ELF-1 (cell line): Measurements from ENCODE around the gene HTR5A.
"Not testable (repeated sequence)": the region's sequence is repeated elsewhere in the genome, so short reads cannot be mapped to it uniquely, and the experiment has no call there.

Source experiments
- DNase-seq: peaks from one replicate; pipeline ENCODE4 v3.0.0-alpha.2; 2016; ENCODE audit warnings: low read depth, low spot score

HTR5A gene

DNA sequence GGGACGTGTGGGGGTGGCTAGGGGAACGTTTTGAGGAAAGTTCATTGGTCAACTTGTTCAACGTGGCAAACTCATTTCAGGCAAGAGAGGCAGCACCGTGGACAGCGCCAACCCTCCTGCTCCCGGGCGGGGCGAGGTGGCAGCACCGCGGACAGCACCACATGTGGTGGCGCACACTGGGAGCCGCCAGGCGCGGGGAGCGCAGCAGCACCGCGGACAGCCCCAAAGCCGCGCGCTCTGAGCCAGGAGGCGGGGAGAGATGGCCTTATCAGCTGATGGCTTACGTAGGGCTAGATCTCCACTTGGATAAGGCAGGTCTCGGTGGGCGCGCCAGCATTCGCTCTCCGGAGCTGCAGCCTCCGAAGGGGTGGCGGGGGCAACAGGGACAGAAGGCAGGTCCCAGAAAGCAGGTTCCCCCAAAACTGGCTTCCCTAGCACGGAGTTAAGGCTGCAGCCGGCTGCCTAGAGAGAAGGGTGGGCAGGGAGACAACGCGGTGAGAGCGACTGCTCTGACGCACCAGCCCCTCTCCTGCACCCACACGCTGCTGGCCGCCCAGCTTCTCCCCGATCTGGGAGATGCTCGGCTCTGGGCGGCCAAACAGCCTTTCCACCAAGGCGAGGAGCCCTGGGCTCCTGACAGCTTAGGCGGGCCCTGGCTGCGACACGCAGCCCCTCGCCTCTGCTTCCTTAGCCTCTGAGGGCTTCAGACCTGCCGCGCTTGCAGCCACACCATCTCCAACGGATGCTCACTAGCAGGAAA is at the start of gene HTR5A:
Gene HTR5A, plus strand, starts transcription at position 333 of the 760 bp plus-strand sequence. CDS start 576 bp downstream, outside the sequence.
- peak; percentile 95 for DNase-seq

GRCh38 chr7:155020996-155021395 is 49.1 kb upstream of the HTR5A start:
- no peak for DNase-seq

GRCh38 chr7:155021699-155022145 is 48.4 kb upstream of the HTR5A start:
- DNase-seq, result peak; percentile 15

DNA sequence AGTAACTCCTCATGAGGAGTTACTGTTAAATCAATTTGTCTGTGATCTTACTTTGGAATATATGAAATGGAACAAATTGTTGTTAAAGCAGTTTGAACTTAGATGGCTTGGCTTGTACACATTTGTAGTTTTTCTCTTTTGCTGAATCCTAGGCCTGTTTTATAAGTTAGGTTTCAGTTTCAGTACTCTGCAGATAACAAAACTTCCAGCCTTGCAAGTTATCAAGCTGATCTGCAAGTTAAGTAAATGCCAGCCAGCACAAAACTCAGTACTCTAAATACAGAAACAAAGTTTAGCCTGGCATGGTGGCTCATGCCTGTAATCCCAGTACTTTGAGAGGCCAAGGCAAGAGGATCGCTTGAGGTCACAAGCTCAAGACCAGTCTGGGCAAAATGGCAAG is 42.2 kb upstream of the HTR5A start:
- no peak for DNase-seq

DNA sequence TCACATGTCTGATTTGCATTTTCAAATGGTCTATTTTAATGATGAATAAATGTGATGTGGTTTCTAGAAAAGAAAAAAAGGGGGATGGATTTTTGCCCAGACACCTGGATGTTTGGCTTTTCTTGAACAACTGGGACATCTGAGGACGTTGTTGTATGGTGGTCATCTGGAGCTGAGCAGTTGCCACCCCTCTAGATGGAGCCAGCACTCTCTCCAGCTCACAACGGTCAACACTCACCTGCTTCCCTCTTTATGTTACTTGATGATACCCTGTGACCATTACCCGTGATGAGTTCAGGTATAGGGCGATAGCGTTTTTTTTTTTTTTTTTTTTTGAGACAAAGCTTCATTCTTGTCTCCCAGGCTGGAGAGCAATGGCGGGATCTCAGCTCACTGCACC is 37.1 kb upstream of the HTR5A start:
- no peak for DNase-seq

- DNase-seq, result not testable (repeated sequence)
Measured at GRCh38 chr7:155034495-155034894, 35.6 kb upstream of the HTR5A start.

- no peak for DNase-seq
Measured at GRCh38 chr7:155038335-155038734, 31.8 kb upstream of the HTR5A start.

DNA sequence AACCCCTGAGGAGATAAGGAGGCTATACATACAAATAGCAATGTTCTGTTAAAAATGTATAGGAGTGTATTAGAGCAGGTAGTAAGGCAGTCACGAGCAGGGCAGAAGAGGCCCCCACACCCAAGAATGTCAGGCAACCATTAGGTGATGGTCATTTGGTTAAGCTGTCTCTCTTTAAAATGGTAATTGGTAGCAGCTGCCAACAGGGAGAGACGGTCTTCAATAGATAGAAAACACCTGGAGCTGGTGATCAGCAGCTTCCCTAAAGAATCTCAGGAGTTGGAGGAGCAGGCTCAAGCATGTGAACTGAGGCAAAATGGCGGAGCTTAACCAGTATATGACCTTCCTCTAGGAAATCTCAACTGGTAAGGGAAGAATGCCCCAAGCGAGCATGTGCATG is 26.4 kb upstream of the HTR5A start:
- no peak for DNase-seq

DNA sequence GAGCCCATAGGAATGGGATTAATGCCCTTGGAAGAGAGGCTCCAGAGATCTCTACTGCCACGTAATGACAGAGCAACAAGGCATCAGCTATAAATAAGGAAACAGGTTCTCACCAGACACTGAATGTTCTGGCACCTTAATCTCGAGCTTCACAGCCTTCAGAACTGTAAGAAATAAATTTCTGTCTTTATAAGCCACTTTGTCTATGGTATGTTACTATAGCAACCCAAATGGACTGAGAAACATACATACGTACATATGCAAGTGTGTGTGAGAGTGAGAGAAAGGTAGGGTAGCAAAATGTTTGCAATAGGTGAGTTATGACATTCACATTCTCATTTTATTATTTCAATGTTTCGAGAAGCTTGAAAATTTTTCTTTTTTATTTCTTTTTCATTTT is 22.1 kb upstream of the HTR5A start:
- no peak for DNase-seq

DNA sequence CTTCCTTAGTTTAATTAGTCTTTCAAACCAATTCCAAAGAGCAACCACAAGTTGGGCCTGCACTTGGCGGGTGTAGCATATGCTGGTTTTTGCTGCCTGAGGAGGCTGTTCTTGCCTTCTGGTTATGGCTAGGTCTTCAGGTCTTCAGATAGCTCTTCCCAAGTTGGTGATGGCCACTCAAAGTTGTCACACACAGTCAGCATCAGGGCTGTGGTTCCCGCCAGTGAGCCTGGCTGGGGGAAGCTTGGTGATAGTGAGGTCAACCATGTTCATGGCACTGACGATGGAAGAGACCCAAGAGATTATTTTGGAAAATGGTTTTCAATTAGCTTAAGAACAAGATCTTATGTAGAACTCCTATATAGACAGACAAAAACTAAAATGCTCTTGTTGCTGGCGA is 18.8 kb upstream of the HTR5A start:
- no peak for DNase-seq

DNA sequence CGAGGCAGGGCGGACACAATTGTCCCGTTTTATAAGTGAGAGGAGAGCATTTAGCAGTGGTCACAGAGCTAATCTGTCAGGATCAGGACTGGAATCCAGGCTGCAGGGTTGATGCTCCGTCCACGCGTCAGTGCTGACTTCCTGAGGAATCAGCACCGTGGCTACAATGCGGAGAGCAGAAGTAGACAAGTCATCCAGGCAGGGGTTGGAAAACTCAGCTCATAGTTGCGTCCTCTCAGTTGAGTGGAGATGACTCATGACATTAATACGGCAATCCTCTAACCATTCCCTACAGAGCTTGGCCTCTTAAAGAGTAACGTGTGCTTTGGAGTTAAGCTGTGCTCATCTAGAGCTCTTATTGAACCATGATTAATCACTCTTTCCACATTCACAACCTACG is 17.1 kb upstream of the HTR5A start:
- DNase-seq, result no peak

- DNase-seq, result no peak
Measured at GRCh38 chr7:155054761-155055160, 15.4 kb upstream of the HTR5A start.

DNA sequence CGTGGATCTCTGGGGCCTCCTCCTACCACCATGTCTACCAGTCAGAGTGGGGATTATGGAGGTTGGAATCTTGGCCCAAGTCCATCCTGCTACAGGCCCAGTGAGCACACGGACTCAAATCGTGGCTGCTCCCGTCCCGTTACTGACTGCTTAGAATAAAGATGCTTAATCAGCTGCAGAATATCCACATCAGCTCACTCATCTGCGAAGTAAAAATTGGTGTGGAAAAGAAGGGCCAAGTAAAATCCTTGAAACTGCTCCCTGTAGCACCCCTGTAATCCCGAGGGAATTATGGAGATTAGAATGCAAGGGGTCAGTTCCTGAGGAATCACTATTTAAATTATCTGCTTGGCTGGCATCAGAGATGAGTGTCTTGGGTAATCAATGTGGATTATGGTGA is 13.0 kb upstream of the HTR5A start:
- DNase-seq, result no peak

GRCh38 chr7:155058896-155059295 is 11.2 kb upstream of the HTR5A start:
- DNase-seq, result no peak

DNA sequence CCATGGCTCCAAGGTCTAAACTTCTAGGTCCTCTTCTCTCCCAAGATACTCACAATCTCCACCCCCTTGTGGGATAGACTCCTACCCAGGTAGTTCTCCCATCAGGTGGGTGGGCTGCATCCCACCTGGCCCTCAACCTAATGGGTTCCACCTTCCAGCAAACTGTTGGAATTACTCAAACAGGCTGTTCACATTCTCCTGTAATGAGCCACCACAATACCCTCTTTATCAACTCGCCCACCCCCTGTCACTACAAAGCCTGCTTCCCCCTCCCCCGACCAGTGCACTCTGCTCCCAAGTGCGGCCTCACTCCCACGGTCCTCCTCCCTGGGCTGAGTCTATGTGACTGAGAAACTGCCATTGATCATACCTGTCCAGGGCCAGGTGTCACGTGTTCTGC is 10.4 kb upstream of the HTR5A start:
- DNase-seq, result no peak

GRCh38 chr7:155062411-155062810 is 7.7 kb upstream of the HTR5A start:
- DNase-seq, result no peak

- no peak for DNase-seq
Measured at GRCh38 chr7:155064186-155064585, 5.9 kb upstream of the HTR5A start.

GRCh38 chr7:155066417-155066950 is 3.6 kb upstream of the HTR5A start:
- DNase-seq, result no peak

GRCh38 chr7:155071121-155071651 is 1.1 kb downstream of the HTR5A start:
- no peak for DNase-seq

DNA sequence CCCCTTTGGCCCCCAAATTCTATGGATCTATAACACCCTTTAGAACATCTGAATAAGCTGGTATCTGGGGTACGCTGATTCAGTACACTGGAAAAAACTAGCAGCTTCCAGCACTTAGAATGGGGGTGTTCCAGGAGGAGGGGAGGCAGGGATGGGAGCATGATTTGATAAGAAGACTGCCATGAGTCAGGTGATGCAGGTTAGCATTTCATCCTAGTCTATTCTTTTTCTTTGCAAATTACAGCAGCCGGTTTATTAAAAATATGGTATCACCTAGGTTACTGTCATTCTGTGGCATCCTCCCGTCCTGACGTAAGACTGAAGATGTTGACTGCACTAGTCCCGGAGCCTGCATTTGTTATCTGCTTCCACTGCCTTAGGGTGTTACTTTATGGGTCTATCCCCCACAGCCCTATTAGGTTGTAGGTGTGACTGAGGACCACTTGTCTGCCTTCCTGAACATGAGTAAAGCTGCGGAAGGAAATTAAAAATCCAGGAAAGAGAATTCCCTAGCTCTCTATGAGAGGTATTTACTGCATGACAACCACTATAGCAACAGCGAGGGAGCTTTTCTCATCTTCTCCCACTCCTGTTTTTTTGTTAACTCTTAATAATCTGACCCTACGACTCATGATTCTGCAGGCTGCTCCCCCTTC is 1.9 kb downstream of the HTR5A start:
- DNase-seq, result no peak

DNA sequence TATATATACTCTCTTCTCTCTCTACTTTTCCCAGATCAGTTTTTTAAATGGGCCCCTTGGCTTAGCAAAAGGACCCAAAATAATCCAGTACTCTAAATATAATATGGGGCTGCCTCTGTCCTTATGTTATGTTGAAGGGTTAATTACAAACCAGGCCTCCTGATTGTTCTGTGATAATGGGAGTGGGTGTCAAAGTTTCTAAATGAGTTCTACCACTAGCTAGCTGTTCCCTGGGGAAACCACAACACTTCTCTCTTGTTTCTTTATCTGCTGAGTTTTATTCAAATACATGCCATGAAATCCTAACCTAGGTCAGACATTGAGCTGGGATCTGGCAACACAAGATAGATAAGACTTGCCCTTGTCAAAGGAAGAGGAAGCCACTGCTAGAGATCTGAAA is 3.8 kb downstream of the HTR5A start:
- no peak for DNase-seq

DNA sequence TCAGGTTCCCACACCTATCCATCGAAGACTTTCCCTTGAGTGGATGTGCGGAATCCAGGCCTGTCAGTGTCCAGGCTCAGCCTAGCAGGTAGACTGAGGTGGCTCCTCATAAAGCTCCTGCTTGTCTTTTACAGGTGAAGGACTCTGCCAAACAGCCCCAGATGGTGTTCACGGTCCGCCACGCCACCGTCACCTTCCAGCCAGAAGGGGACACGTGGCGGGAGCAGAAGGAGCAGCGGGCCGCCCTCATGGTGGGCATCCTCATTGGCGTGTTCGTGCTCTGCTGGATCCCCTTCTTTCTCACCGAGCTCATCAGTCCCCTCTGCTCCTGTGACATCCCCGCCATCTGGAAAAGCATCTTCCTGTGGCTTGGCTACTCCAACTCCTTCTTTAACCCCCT is 13.9 kb downstream of the HTR5A start:
- DNase-seq, result no peak

DNA sequence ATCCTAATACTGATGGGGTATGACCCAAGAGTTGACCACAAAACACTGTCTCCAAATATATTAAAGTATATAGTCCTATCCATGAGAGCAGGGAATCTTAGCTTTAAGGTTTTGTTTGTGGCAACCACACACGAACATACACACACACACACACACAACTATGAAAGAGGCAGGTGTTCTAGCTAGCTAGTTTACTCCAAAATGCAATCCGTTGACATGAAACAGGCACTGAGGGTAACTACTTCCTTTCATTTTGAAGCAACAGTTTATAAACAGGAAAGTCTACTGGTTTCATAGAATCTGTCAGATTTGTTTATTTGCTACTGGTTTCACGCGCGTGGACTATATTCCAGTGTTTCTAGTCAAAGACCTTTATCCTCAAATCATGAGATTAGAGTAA is 14.8 kb downstream of the HTR5A start:
- no peak for DNase-seq
